IPS-NIHi7 (cell line): ENCODE data around the gene LIPM.
"Not testable (repeated sequence)": the region's sequence is repeated elsewhere in the genome, so short reads cannot be mapped to it uniquely, and the experiment has no call there.

Experiments
- DNase-seq: peaks from one replicate; pipeline ENCODE4 v3.0.0; 2012; ENCODE audit warnings: mixed read lengths; ENCODE audit errors: extremely low spot score

LIPM gene

DNA sequence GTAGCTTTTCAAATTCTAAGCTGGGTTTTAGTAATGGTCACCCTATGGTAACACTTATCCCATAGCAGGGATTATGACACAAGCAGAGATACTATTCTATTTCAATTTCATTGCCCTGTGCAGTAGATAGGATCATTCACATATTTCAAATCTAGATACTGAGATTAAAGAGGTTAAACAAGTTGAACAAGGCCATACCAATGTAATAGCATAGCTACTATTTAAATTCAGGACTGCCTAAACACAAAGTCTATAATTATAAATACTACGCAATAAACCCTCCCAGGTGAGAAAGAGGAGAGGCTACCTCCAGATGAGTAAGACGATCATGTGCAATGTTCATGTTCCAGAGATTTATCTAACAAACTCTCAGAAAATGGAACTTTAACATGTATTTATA lies 1.1 kb downstream of the LIPM start:
- no peak for DNase-seq

DNA sequence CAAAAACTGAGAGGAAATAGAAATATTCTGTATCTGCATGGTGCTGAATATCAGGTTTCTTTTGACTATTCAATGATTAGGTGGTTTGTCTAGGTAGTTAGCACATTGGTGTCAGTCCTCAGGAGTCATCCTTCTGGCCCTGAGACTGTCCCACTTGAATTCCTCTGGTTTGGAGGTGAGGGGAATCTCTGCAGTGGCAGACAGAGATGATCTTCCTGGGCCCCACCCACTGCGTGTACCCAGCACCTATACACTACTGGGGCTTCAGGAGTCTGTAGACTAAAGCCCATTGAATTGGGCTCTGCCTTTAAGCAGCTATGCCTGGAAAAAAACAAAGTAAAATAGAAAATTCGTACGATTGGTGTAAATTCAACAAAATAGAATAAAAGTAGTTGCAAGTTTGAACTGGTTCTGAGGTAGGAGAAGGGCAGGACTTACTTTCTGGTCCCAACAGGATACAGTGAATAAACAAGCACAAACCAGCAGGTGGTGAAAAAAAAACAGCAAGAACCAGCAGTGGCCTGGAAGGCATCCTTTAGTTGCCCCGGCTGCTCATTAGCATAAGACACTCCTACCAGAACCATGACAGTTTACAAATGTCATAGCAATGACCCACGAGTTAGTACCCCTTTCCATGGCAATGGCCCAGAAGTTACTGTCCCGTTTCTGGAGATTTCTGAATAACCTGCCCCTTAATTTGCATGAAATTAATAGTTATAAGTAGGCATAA lies 1.7 kb downstream of the LIPM start:
- DNase-seq = peak; percentile 50

DNA sequence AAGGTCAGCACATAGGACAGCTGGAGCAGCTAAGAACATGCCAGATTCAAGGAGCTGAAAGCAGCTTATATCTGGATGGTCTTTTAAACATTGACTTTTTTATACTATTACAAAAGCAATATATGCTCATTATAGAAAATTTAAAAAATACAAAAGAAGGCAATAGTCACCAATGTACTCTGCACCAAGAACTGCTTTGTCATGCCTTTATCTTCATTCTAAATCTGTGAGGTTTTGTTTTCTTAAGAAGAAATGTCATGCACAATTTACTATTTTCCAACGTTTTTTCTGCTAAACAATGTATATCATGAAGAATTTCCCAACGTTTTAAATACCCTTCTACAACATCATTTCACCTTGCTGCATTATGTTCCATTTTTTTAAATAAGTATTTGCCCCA lies 2.8 kb downstream of the LIPM start:
- DNase-seq = no peak

DNA sequence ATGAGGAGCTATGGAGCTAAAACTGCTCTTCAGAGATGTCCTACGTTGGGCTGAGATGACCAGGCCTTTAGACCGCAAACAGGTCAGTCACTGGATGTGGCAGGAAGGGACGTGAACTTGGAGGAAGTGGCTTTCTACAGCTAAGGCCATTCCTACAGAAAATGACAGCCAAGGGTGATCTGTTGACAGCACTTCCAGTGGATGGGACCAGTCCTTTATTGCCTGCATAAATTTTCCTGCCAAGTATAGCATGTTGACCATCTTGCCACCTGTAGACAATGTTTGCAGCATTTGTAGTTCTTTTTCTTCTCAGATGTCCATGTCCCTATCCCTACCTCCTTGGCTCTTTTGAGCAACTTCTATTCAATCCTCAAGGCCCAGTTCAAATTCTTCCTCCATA lies 3.4 kb downstream of the LIPM start:
- no peak for DNase-seq

DNA sequence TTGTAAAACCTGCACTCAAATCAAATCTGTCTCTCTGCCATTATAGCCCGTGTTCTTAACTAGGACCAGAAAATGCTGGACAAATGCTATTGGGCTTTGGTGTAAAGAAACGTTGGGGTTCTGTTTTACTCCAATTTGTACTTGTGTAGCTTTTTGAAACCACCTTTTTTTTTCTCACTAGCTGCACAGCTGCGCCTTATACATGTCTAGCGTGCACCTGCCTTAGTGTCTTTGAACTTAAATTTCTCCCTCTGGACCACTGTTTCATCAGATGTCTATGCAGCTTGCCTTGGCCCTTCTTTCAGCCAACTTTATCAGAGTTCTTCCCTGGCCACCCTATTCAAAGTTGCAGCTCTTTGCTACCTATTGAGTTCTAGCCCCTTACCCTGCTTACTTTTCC lies 7.1 kb downstream of the LIPM start:
- no peak for DNase-seq

DNA sequence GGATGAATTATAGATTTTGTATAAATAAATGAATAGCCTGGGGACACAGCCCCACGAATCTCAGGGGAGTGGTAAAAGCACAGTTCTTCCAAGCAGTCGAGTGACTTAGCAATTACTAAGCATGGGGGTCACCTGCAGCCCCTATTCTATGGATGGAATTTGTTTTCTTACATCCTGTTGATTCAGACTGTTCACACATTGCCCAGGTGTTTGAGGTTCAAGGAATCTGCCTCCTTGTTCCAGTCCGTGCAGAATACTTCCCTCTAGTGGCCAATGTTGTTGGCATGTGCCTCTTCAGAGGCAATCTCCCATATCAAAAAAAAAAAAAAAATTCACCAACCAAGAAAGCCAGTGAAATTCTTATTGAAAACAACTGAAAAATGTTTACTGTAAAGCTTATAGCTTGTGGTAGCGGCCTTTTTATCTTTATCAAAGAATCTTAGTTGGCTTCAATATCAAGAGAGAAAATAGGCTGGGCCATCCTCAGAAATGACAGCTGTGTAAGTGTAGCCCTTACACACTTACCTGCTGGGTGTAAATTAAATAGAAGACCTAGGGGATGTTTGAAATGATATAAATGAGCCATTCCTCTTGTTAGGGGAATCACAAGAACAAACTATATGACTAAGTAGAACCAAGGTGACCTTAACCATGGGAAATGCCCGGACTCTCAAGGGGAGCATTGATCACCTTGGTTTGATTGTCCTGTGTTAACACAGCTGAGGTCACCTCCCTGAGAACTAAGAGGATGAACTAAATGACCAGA lies 7.8 kb downstream of the LIPM start:
- DNase-seq = peak; percentile 63

DNA sequence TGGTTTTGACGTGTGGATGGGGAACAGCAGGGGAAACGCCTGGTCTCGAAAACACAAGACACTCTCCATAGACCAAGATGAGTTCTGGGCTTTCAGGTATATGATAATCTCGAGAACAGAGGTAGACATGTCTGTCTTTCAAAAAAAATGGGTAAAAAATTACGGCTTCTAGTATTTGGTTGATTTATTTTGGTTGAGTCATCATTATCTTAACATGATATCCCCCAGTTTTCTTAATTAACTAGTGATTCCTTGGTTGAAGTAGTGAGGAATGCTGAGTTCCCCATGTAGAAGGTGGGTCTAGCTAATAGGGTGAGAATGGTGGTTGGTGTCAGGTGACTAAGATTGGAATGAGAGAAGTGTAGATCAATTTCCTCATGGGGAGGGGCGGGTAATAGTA lies 10.7 kb downstream of the LIPM start:
- DNase-seq = no peak

DNA sequence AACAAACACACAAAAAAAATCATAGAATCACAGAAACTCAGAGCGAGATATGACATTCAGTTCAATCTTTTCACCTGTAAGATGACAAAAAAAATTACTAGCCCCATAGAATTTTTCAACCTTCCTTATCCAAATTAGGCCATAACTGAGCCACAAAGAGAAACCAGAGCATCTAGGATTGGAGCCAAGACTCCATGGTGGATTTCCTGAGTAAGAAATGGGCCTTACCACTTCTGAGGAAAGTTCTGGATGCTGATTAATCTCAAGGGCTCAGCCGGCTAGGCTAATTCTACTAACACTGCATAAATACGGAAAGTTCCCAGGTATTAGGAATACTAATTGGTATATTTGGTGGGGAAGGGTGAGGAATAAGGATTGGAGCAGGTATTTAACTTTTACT lies 16.8 kb downstream of the LIPM start:
- no peak for DNase-seq

DNA sequence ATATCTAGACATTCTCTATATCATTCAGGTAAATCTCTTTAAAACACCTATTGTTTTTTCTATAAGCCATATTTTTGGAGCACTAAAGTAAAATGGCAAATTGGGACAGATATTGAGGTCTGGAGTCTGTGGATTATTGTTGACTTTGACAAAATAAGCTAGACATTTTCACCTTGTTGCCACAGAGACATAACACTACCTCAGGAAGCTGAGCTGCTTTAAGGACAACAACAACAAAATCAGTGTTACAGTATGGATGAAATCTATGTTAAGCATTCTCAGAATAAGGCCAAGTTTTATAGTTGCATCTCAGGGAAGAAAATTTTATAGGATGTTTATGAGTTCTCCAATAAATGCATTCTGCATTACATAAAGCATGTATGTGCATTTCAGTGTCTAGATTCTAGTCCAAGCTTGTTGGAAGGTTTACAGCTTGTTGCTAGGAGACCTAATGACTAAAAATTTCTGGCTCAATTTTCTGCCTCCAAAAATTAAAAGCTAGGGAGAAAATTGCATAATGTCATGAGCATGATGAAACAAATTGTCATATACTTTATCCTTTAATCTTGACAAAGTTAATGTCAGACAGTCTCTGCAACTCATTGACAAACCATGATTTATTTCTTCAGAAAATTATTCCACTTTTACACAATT lies 18.3 kb downstream of the LIPM start:
- DNase-seq = no peak

DNA sequence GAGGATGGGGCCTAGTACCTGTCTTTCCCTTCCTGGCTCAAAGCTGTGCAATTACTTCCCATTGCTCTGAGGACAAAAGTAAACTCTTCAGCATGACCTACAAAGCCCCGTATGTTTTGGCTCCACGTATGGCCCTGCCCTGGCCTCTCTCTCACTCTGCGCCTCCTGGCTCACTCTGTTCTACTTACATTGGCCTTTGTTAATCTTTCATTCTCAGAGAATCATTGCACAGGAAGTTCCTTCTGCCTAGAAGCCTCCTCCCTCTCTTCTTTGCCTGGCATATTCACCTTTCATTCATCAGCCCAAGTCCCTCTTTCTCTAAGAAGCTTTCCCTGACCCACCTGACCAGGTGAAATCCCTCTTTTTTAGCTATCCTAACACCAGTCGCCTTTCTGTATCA lies 23.9 kb downstream of the LIPM start:
- DNase-seq = no peak

DNA sequence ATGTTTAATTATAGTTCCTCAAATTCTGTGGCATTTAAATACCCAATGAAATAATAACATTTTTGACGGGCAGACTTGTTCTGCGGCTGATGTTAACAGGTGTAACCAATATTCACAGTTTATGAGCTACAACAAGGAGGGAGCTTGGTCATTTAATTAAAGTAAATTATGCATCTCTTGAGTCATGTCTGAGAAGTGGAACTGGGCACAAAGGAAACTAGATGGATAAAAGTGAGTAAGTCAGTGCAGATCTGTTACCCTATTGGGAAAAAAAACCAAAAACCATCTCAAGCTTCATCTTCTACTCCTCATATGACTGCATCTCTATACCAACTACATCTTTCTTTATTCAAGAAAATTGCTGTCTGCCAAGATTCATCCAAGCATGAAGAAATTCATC lies 25.1 kb downstream of the LIPM start:
- DNase-seq = no peak

DNA sequence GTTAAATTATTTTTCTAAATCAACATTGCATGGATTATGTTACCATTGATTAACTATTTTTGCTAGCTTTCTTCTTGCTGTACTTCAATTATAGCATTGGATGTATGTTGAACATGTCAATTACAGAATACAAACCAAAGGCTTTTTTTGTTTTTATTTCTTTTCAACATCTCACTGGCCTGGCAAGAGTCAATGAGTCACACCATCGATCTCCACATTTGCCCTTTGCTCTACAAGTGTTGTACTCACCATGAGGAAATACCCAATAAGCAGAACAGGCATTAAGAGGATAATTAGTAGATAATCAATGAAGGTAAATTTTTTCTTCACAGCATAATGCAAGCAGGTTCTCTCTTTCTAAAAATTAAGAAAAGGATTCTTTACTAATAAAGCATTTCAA lies 25.8 kb downstream of the LIPM start:
- no peak for DNase-seq

DNA sequence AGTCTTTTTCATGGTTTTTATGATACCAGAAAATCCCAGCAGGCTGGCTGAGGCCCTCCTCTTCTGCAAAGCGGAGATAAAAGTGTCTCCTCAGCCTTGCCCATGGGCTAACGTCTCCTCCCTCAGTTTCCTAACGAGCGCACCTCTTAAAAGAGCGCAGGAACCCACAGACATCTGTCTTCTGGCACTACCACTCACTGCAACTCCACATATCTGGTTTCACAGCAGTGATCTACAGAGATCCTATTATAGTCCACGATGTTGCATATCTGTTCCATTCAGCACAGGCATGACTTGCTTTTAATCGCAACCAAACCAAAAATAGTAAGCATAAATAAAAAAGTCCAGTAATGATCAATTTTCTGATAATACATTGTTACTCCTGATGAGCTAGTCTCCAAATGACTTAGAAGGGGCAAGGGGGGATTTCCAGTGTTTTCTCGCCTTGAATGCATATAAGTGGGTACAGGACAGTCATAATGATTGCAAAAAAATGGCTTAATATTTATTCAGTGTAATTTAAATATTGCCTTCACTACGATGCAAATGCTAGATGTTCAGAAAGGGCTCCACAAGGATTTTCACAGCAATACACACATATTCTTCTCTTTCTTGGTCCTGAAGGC lies 28.2 kb downstream of the LIPM start:
- DNase-seq = no peak

DNA sequence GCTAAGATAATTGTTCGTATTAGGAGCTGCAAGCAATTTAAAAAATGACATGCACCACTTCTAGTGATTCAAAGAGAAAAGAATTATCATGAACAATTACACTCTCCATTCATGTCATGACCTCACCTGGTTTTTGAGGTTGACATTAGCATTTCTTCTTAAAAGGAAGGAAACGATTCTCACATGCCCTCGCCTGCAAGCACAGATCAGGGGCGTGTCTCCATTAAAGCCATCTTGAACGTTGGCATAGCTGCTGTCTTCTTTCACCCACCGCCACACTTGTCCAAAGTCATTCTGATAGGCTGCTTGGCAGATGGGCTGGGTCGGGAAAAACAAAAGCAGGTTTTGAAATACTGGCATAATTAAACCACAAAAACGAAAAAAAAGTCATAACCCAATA lies 29.2 kb downstream of the LIPM start:
- no peak for DNase-seq

DNA sequence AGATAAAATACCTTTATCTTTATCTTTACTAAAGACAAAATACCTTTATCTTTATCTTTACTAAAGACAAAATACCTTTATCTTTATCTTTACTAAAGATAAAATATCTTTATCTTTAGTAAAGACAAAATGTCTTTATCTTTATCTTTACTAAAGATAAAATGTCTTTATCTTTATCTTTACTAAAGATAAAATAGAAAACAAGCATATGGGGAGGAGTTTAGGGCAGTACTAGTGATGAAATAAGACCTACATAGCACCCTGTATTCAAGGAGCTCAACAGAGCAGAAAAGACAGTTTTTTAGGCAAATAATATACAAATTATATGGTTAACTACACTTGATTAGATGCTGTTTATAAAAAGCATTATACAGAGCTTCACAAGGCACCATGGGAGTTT lies 29.8 kb downstream of the LIPM start:
- DNase-seq = no peak

DNA sequence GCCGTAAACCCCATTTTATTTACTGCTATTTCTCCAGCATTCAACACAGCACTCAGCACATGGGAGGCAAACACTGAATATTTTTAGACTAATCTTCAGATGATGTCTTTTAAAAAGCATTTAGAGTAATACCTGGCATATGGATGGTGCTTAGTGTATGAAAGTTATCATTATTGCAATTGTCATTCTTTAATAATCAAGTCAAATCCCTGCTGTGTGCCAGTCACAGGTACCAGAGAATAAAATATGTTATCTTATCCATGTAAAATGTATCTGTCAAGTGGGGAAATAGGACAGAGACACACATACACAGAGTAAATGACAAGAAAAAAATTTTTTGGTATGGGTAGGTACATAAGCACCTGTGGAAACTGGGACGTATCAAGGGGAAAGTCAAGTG lies 30.6 kb downstream of the LIPM start:
- DNase-seq = no peak

DNA sequence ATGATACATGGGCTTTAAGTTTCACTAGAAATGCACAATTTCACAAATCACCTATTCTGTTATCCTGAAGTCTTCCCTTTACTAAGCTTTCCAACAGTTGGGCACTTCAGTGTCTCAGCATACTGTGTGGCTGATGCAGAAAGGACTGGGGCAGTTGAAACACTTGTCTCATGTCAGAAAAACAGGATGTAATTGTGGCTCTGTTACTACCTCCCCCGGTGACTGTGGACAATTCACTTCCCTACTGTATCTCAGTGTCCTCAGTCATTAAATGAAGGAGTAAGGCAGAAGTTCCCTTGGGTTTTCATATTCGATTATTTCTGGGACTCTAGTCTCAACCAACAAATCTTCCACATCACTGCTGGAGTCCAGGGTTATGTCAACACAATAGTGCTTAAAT lies 31.2 kb downstream of the LIPM start:
- DNase-seq = no peak

DNA sequence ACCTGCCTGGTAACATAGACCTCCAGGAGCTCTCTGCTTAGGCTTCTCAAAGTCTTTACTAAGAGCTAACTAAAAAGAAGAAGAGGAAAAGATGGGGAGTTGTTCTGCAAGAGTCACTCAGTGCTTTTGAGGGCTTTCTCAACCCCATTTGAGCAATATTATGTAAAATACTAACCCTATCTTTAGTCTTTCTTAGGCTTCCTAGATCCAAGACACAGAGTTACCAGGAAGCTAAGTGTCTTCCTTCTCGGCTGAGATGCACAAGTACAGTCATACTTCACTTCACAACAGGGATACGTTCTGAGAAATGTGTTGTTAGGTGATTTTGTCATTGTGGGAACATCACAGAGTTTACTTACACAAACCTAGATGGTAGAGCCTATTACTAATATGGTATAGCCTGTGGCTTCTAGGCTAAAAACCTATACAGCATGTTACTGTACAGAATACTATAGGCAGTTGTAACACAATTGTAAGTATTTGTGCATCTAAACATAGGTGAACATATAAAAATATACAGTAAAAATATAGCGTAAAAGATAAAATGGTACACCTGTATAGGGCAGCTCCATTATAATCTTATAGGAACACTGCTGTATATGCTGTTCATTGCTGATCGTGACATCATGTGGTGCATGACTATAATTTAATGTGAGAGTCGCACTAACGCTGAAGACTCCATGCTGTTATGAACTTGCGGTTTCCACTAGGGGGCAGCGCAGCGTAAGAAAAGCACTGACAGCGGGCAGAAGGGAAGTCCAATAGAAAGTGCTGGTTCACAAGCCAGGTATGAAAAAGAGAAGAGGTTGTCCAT lies 32.8 kb downstream of the LIPM start:
- peak; percentile 76 for DNase-seq

DNA sequence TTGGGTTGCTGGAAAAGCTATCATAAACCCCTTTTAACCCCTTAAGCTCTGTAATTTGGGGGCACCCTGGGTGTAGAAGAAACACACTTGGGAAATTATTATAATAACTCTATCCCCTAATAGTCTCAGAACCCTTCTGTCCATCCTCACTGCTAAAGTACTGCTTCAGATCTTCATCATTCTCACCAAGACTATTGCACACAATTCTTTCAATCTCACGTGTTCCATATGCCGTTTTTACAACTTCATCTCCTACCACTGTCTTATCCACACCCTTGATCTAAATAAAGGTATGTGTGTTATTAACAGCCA lies 33.3 kb downstream of the LIPM start:
- DNase-seq = no peak

DNA sequence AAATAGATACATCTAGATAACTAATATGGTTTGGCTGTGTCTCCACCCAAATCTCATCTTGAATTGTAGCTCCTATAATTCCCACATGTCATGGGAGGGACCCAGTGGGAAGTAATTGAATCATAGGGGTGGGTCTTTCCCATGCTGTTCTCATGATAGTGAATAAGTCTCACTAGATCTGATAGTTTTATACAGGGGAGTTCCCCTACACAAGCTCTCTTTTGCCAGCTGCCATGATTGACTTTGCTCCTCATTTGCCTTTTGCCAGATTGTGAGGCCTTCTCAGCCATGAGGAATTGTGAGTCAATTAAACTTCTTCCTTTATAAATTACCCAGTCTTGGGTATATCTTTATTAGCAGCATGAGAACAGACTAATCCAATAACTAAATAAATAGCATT lies 35.1 kb downstream of the LIPM start:
- not testable (repeated sequence) for DNase-seq

DNA sequence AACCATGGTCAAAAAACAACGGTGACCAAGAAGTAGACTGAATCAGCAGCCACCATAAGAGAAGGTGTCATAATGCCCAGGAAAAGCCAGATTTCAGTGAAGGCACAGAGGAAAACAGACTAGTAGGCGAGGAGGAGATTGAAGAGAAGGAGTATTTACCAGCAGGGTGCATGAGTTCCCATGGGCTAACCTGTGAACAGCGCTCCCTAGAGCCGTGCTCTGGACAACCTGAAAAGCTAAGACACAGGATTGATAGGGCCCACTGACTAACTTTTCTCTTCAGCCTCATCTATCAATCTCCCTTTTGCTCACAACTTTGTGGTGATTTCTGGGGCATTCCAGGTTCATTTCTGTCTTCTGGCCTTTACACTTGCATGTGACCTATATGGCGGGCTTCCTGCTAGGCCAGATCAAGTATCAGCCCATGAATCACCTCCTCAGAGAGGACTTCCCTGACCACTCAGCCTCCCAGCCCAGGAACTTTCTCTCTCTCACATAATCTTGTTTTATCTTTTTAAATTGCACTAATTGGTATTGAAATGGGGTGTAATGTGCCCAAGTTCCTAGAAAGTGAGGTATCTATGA lies 36.3 kb downstream of the LIPM start:
- DNase-seq = peak; percentile 15

DNA sequence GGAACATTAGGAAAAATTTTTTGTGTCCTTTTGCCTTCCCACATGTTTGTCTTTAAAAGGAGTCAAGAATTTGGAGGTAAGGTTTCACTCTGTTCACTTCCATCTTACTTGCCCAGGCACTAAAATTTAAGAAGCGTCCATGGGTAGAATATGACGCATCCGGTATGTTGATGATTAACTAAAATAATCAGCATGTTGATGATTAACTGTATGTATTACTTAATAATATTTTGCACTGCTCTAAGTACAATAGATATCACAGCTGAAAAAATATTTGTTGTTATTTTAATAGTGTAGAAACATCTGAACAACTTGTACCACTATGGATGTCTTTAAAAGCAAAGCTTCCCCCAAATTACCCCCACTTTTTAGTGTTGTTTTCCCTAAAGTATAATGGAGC lies 37.6 kb downstream of the LIPM start:
- no peak for DNase-seq
